Activated CD8-positive, alpha-beta memory T cell treated with anti-CD3 and anti-CD28 coated beads, Interleukin-2, amount 50 U/mL, for 24 hours (primary cell): ENCODE data around the gene ENDOU.

Experiments used
- DNase-seq: peaks from one replicate; pipeline ENCODE4 v3.0.0-alpha.2; 2020; ENCODE audit errors: extremely low read depth

ENDOU gene

DNA sequence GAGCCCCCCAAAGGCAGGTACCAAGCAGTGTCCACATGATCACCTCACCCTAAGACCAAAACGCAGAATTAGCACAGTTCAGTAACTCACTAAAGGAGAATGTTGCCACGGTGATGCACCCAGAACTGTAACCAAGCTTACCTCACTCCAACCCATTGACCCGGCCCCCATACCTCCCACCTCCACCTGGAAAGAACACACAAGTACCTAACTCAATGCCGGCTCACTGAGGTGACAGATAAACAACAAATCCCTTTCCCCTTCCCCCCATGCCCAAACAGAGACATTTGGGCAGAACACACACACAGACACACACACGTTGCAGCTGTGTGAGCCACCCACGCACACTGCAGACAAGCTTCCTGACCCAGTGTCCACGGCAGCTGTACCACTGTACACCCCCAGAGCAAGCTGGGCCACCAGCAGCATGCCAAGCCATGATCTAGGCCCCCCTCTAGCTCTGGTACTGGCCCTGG lies 32.1 kb upstream of the ENDOU start:
- no peak for DNase-seq

- no peak for DNase-seq
Observed at GRCh38 chr12:47755655-47756562, 30.6 kb upstream of the ENDOU start.

DNA sequence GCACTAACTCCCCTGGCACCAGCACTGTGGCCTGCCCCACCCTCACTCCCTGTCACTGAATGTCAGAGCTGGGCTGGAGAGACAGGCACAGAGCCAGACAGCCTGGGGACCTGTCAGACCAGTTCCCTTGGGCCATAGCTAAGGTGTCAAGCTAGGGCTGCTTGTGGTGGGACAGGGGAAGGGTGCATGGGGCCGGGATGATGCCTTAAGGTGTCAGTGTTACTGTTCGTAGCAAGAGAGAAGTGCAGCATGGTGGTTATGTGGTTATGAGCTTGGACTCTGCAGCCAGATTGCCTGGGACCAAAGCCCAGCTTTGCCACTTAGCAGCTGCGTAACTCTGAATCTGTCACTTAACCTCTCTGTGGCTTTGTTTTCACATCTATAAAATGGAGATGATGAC lies 29.6 kb upstream of the ENDOU start:
- no peak for DNase-seq

GRCh38 chr12:47754126-47754525 lies 28.8 kb upstream of the ENDOU start:
- no peak for DNase-seq

DNA sequence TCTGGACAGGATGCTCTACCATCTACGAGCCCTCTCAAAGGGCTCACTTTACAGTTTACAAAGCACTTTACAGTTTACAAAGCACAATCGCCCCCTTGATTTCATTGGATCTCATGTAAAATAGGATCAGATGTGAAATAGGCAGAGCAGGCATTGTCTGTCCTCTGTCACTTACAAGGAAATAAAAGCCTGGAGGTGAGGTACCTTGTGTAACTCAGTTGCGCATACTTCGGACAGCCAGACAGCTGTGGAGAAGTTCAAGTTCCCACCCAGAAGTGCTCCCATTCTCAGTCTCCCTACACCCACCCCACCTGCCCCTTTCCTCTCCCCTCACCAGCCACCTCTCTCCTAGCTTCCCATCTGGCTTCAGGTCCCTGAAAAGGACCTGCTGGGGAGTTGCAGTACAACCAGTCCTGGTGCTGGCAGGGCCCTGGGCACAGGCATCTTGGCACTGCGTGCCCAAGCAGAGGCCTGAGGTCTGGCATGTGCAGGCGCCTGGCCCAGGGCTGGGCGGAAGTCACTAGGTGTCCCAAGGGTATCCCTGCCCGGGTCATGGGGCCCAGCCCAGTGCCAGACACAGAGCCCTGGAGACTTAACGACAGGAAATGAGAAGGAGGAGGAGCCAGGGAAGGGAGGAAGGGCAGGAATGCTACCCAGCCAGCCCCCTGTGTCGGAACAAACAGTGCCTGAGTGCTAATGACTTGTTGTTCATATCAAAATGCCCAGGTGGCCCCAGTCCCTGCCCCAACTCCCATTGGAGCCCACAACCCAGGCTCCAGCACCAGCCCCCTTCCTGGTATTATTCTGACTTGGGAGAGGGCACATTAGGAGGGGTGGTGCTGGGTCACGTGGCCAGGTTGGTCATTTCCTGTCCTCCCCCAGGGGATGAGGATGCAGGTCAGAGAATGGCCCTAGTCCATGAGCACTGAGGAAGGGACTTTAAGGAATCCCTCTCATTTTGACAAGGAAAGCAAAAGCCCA lies 28.0 kb upstream of the ENDOU start:
- DNase-seq = no peak

- no peak for DNase-seq
Observed at GRCh38 chr12:47752552-47752951, 27.3 kb upstream of the ENDOU start.

DNA sequence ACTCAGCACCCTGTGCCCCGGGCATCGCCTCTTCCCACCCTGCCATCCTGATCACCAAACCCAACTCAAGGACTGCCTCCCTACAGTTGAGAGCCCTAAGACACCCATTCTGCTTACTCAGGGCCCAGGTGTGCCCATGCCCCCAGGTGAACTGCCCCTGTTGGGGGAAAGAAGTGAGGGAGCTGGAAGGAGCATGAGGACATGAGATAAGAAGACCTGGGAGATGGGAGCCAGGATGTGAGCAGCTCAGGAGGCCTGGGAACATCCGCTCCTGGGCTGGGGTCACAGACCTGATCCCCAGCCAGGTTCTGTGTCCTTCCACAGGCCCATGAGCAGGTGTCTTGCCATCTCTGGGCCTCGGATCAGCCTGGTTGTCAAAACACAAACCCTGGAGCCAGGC lies 26.8 kb upstream of the ENDOU start:
- DNase-seq = no peak

DNA sequence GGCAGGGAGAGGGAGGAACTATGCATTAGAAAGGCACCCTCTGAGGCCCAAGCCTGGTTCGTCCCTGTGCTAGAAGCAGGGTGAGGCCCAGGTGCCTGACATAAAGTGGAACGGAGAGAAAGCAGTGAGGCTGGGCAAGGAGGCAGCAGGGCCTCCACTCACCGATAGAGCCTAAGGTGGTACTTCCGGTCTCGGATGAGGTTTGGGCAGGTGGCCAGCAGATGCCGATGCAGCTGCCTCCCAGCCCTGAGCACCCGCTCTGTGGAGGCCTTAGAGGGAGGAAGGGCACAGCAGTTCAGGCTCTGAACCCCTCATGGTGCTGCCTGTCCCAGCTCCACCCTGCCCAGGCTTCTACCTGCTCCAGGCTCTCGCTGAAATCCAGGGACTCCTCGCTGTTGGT lies 26.3 kb upstream of the ENDOU start:
- no peak for DNase-seq

GRCh38 chr12:47750916-47751470 lies 25.7 kb upstream of the ENDOU start:
- no peak for DNase-seq

GRCh38 chr12:47750229-47750798 lies 25.0 kb upstream of the ENDOU start:
- DNase-seq = no peak

GRCh38 chr12:47748899-47749298 lies 23.6 kb upstream of the ENDOU start:
- no peak for DNase-seq

DNA sequence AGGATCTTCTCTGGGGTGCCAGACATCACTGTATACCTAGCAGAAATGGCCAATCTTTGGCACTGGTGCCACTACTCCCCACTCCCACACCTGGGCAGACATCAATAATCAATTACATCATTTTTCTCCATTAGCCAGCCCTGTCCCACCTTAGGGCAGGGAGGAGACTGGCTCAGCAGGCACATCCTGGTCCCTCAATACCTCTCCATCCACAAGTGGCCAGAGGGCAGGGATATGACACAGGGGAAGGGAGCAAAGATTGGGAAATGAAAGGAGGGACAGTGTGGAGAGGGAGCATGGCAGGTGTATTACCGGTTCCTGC lies 23.2 kb upstream of the ENDOU start:
- DNase-seq = no peak

DNA sequence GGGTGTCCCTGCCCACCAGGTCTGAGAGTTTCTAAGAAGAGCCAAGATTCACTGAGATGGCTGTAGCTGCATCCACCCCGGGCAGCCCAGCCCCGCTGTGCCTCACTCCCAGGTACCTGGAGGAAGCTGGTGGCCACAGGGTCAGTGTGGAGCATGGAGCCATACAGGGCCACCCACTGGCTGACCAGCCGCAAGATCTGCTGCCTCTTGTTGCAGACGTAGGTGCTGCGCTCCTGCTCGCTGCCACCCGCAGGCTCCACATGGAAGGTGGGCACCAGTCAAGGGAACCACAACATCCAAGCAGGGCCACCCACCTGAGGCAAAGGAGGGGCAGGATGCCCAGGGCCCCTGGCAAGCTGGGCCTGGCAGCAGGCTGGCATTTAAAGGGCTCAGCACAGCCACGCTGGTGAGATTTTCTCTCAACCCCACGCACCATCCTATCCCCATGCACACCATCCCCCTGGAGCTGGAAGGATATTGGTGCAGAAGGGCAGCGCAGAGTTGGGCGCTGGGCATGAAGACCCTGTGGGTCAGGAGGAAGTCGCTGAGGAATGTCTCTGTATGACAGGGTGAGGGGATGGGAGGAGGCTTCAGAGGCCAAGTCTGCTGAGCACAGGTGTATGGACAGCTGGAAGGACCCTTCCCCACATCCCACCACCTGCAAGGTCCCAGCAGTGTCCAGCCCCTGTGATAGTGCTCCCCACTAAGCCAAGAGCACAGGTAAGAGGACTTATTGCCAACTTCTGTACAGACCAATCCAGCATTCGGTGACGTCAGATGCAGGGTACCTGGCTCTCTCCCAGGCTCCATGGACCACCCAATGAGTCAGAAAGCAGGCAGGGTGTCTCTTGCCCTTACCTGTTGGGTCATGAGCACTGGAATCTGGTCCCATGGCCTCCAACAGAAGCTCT lies 22.6 kb upstream of the ENDOU start:
- no peak for DNase-seq

DNA sequence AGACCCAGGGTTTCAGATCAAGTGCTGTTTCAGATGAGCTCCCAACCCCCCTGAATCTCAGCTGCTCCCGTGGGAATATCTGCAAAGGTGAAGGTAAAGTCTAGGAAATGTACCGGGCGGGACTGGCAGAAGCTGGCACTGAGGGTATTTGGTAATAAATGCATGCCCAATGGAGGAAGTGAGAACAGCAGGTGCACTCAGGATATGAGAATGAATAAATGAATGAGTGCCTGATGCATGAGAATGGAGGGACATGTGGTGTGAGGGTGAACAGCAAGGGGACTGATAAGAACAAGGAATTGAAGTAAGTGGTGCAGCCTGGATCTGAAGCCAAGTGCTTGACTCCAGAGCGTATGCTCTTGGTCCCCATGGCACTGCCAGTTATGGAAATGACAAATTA lies 21.8 kb upstream of the ENDOU start:
- no peak for DNase-seq

DNA sequence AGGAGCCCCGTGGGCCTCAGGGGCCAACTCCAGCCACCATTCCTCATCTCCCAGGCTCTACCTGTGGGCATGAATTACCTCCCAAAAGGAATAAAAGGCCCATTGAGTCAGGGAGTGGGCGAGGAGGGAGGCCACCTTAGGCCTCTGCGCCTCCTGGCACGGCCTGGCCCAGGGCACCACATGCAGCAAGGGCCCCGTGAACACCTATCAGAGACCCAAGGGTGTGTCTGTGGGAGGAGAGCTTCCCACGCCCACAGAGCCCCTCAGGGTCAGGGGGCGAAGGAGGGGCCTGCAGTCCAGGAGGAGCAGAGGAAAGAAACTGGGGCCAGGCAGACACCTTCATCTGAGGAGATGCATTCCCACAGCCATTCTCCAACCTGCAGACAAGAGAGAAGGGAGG lies 21.2 kb upstream of the ENDOU start:
- DNase-seq = no peak

- no peak for DNase-seq
Observed at GRCh38 chr12:47746073-47746472, 20.8 kb upstream of the ENDOU start.

DNA sequence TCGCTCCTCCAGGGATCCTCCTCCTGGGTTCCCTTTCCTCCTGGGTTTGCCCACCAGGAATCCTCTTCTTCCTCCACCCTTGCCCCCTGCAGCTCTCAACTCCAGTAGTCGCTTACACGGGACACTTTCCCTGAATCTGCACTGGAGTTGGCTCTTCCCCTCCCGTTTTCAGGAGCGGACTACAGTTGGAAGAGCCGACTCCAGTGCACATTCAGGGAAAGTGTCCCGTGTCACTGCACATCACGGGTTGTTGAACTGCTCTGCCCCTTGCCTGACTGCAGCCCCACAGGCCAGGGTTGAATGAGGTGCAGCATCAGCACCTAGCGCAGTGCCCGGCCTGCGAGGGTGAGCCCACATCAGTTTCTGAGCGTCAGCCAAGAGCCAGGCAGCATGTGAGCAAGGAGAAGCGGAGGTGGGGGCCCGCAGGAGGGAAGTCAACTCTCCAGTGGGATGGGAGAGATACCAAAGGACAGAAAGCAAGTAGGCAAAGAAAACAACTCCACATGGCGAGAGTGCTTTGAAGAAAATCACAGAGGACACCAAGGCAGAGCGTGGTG lies 20.3 kb upstream of the ENDOU start:
- no peak for DNase-seq

DNA sequence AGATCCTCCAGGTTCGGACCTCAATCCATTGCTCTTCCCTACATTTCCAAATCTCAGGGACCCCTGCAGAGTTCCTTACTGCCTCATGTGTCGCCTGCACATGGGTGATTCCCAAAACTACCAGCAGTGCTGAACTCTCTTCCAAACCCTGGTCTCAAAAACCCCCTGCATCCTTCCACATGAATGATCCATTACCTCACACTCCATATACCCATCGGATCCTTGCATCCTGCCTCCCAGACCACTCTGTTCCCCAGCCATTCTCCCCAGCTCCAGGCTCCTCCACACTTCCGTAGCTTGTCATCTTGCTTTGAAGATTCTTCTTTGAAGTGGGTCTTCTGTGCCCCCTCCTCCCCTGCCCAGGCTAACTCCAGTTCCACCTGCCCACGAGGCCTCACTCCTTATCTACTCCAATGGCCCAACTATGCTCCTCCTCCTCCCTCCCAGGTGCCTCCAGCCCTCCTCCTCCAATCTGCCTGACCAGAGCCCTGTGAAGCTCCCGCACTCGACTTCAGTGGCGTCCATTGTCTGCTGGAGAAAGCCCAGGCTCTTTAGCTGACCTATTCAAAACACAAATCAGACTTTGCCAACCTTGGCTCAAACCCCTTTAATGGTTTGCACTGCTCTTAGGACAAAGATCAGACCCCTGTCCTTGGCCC lies 19.6 kb upstream of the ENDOU start:
- no peak for DNase-seq

DNA sequence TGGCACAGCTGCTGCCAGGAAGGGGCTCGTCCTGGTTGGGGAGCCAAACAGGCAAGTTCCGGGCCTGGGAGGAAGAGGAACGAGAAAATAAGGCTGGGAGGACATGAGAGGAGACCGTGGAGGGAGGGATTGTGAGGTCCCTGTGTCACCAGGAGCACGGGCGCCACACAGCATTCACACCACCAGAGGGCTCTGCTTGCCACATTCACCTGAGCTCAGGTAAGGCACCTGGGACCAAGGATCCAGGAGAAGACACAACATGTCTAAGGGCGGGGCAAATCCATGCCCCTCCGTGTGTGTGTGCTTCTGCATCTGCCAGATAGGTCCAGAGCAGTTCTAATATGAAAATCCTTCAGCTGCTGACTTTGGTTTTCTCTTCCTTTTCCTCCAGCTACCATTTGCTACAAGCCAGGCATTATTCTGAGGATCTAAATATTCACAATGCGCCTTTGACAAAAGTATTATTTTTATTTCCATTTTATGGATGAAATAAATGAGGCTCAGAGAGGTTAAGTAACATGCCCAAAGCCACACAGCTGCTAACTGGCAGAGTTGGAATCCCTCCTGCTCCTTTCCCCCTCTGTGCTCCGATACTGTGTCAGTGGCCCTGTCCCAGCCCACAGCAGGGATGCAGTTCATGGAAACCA lies 18.8 kb upstream of the ENDOU start:
- no peak for DNase-seq
